ENCODE results near the gene CALHM2. TPM values are rescaled to one million over a fixed set of nuclear protein-coding genes. Genes with fewer than 3 reads are reported as not detected.

The CALHM2 gene
- total RNA-seq, 1 donor from 2014 or later: 45.0 TPM

GRCh38 chr10:103397191-103397825 is 54.9 kb downstream of the CALHM2 start:
- DNase-seq: no peak
- ATAC-seq: no peak
- H3K4me3 ChIP-seq: peak overlapping the region; percentile 99
- H3K4me1 ChIP-seq: peaks cover 36% of the 10 kb centered on the region
- H3K27ac ChIP-seq: no peak overlapping the region
- intact Hi-C loops (cut with DNase I): no loop called here
- H3K27me3 ChIP-seq (ENCODE audit: low read depth): no peaks in the 10 kb centered on the region
- H3K36me3 ChIP-seq: peaks cover 43% of the 10 kb centered on the region
- no peak for TF ChIP-seq CTCF (IDR thresholded peaks at IDR 0.05)
- no peaks in the 10 kb centered on the region for H3K9me3 ChIP-seq

DNA sequence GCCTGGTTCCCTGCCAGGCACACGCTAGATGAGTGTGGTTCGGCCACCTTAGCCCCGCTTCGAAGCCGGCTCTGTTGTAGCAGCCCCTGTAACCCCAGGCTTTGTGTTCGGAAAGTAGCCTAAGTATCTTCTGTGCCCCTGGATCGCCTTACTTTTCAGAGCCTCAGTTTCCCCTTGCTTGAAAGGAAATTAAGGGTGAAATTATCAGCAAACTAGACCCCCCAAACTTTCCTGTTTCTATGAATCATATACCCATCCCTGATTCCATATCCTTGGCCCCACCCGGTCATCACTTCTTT is 55.4 kb downstream of the CALHM2 start:
- Histone ChIP-seq H3K27ac (peak overlapping the region; percentile 89), H3K27me3 (ENCODE audit: low read depth) (no peaks in the 10 kb centered on the region), H3K36me3 (peaks cover 43% of the 10 kb centered on the region), H3K4me3 (peak overlapping the region; percentile 99), H3K4me1 (peaks cover 36% of the 10 kb centered on the region), H3K9me3 (no peaks in the 10 kb centered on the region)
- intact Hi-C loops (cut with DNase I): no loop called here
- DNase-seq: no peak
- TF ChIP-seq CTCF (IDR thresholded peaks at IDR 0.05): no peak
- ATAC-seq: no peak

Other genes starting within 250 kb of the CALHM2 start
- 0.30 TPM for gene RPEL1, start 206.5 kb downstream of the CALHM2 start, total RNA-seq
- gene INA, start 175.2 kb downstream of the CALHM2 start, total RNA-seq: not detected
- gene PCGF6, start 101.2 kb downstream of the CALHM2 start, total RNA-seq: 6.6 TPM
- gene TAF5, start 84.4 kb downstream of the CALHM2 start, total RNA-seq: 4.8 TPM
- 221 TPM for gene ATP5MK, start 55.9 kb downstream of the CALHM2 start, total RNA-seq
- gene PDCD11, start 55.7 kb downstream of the CALHM2 start, total RNA-seq: 21.6 TPM
- 0.15 TPM for gene CALHM1, start 6.5 kb upstream of the CALHM2 start, total RNA-seq
- gene CALHM3, start 26.9 kb upstream of the CALHM2 start, total RNA-seq: not detected
- 0.95 TPM for gene NEURL1, start 41.3 kb upstream of the CALHM2 start, total RNA-seq

All from lower lobe of right lung (tissue), 2 donors.